GM18502 (cell line): ENCODE measurements around the gene XPC.
A peak's percentile ranks its signal among the peaks of the same experiment; 100 is the strongest.

Experiments
- ATAC-seq: cut with Tn5 transposase; IDR thresholded peaks from one replicate; pipeline ENCODE4 v1.9.1; 2021; ENCODE audit warnings: mild to moderate bottlenecking; ENCODE audit not compliant: unreplicated experiment, poor library complexity

The XPC gene

GRCh38 chr3:14150491-14151230 lies 27.7 kb downstream of the XPC start:
- no peak for ATAC-seq

- ATAC-seq = no peak
Observed at GRCh38 chr3:14150078-14150477, 28.3 kb downstream of the XPC start.

- no peak for ATAC-seq
Observed at GRCh38 chr3:14148041-14148985, 30.1 kb downstream of the XPC start.

- ATAC-seq = no peak
Observed at GRCh38 chr3:14147617-14148016, 30.8 kb downstream of the XPC start.

- no peak for ATAC-seq
Observed at GRCh38 chr3:14147066-14147435, 31.4 kb downstream of the XPC start.

DNA sequence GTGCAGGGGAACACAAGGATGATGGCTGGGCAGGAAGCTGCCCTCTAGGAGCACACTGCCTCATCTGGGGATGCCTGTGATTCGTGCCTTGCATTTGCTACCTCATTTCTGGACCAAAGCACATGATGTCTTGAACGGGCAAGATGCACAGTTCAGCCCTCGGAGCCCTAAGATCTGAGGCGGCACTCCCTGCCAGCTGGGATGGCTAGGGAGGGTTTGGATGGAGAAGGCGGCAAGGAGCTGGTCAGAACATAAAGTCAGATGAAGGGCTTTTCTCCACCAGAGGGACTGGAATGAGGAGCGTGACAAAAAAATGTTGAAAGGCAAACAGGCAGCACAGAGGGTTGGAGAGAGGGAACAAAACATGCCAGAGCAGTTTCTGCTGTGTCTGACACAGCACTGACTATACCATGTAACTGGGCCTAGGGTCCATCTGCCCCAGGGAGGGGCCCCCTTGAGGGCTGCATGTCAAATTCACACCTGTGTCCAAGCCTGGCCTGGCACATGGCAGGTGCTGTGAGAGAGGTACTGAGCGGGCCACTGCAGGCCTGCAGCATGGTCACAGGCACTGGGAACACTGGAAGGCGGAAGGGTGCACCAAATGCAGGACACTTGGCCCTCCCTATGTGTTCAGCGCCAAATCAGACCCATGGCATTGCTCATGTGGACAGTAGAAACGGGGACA lies 31.9 kb downstream of the XPC start:
- no peak for ATAC-seq

- ATAC-seq = no peak
Observed at GRCh38 chr3:14145670-14146380, 32.6 kb downstream of the XPC start.

GRCh38 chr3:14145236-14145635 lies 33.2 kb downstream of the XPC start:
- ATAC-seq = no peak

DNA sequence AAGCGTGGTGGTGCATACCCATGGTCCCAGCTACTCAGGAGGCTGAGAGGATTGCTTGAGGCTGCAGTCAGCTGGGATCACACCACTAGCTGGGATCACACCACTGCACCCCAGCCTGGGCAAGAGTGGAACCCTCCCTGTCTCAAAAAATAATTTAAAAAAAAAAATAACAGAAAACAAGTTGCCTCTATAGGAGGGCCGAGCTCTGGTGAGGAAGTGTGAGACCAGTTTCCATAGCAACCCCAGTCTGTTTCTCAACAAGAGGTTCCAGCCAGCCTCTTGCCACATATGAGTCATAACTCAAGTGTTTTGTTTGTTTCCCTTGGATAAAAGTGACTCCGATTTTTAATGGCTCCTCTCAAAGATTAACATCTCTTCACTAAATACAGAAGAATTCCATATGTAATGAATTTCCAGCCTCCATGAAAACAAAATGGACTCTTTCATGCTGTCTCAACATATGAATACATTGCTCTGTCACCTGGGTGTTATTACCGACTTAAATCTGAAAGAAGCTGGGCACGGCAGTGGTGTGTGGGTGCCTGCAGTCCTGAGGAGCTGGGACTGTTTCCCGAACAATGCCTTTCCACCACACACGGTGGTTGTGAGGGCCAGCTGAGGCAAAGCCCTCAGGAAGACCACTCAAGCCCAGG lies 33.9 kb downstream of the XPC start:
- peak; percentile 98 for ATAC-seq

DNA sequence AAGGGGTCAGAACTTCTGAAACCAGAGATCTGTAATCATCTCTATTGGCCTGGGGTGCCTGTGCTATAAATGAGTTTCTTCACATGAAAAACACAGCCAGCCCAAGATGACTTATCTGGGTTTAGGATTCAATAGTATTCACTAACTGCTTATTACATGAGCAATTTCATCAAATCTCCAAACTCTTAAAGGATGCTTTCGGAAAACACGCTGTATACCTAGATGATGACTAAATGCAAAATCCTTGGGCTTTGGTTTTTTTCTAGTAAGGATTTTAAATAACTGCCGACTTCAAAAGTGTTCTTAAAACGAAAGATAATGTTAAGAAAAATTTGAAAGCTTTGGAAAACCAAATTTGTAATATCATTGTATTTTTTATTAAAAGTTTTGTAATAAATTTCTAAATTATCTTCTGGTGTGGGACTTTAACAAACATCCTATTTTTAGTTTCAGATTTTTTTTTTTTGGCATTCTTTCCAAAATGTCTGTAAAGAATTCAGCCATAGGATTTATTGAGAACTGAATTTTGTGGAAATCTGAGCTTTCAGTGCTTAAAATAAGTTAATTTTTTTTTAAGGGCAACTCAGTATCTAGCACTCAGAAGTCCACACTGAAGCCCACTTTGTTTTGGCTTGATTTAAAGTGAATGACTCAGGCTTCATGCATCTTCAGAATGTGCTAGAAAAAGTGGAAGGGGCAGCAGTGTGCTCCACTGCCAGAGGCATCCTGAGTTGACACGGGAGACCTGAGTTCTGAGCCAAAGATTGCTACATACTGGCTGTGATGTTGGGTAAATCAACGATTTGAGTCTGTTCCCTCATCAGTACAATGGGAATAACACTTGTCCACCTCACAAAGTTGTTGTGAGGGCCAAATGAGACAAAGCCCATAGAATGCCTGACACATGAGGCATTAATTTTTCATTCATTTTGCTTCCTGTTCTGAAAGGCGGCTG lies 34.9 kb downstream of the XPC start:
- ATAC-seq = no peak

- no peak for ATAC-seq
Observed at GRCh38 chr3:14142567-14143270, 35.7 kb downstream of the XPC start.

- ATAC-seq = no peak
Observed at GRCh38 chr3:14141602-14142341, 36.6 kb downstream of the XPC start.

GRCh38 chr3:14141144-14141543 lies 37.3 kb downstream of the XPC start:
- ATAC-seq = no peak

- no peak for ATAC-seq
Observed at GRCh38 chr3:14140668-14141067, 37.7 kb downstream of the XPC start.

- ATAC-seq = no peak
Observed at GRCh38 chr3:14139771-14140170, 38.6 kb downstream of the XPC start.

DNA sequence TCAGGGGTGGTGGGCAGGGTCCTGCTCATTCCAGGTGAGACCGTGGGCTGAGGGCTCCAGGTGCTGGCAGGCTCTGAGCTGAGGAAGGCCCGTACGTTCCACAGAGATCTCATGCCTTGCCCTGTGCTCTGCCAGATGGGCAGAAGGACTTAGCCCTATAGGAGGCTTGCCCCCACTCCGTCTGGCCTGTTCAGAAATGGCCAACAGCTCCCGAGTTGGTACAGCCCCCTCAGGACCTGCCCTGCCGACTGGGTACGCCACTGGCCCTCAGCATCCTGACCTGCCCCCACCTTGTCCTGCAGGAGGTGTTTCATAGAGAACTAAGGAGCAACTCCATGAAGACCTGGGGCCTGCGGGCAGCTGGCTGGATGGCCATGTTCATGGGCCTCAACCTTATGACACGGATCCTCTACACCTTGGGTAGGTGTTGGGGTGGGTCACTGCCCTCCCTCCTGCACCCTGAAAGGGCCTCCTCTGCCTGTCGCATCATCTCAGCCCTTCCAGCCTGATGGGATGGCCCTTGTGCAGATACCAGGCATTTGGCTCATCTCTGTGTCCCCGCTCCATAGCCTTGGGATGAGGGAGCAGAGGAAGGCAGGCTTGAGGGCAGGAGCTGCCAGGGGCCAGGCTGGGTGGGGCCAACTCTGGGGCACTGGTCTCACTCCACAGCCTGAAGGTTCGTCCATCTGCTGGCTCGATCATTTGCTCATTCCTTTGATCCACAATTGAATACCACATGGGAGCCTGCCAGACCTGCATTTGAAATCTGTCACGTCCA lies 39.3 kb downstream of the XPC start:
- no peak for ATAC-seq
